Upper lobe of left lung (tissue), 4 donors: Measurements from ENCODE around the gene OPN1LW.

Experiments used
- CTCF ChIP-seq, 6 experiments: fragments of 450-650 bp in 4 of 6; fragments of 200-600 bp in 2 of 6; sonication (generic) in 2 of 6; IDR thresholded peaks; one replicate each; pipeline ENCODE4 v1.5.1; 2016 to 2019; ENCODE audit warnings: antibody characterized with exemption in 6 of 6
- POLR2AphosphoS5 ChIP-seq, 2 donors: sonication (generic); formaldehyde crosslinking; IDR thresholded peaks; one replicate each; pipeline ENCODE4 v1.5.1; 2017; ENCODE audit warnings: antibody characterized with exemption in 2 of 2

DNA sequence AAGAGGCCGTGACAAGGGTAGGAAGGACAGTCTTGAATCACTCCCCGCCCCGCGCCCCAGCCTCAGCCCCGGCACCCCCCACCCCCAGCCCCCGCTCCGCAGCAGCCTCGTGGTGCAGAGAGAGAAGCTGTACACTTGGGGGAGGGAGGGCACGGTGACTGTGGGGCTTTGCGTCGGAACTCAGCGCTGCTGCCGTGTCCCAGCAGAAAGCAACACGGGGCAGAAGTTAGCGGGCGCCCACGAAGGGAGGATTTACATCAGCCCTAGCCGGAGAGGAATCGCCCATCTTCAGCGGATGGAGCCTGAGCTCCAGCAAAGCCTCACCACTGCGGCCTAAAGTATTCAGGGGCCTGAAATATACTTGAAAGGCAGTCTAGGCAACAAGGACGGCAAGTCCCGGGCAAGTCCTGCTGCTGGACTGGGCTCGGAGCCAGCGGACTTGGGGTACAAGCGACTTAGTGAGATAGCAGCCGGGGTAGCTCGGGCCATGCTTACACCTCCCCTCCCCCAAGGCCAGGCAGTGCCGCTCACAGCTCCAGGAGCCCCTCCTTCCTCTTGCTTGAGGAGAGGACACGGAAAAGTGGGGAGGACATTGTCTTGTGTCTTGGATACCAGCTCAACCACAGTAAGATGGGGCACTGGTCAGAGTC, 18.5 kb upstream of the OPN1LW start:
- no peak for TF ChIP-seq CTCF (IDR thresholded peaks at IDR 0.05)
- no peak for TF ChIP-seq POLR2AphosphoS5 (IDR thresholded peaks at IDR 0.05)
